ENCODE data around the gene ALOX5.

ALOX5 gene

DNA sequence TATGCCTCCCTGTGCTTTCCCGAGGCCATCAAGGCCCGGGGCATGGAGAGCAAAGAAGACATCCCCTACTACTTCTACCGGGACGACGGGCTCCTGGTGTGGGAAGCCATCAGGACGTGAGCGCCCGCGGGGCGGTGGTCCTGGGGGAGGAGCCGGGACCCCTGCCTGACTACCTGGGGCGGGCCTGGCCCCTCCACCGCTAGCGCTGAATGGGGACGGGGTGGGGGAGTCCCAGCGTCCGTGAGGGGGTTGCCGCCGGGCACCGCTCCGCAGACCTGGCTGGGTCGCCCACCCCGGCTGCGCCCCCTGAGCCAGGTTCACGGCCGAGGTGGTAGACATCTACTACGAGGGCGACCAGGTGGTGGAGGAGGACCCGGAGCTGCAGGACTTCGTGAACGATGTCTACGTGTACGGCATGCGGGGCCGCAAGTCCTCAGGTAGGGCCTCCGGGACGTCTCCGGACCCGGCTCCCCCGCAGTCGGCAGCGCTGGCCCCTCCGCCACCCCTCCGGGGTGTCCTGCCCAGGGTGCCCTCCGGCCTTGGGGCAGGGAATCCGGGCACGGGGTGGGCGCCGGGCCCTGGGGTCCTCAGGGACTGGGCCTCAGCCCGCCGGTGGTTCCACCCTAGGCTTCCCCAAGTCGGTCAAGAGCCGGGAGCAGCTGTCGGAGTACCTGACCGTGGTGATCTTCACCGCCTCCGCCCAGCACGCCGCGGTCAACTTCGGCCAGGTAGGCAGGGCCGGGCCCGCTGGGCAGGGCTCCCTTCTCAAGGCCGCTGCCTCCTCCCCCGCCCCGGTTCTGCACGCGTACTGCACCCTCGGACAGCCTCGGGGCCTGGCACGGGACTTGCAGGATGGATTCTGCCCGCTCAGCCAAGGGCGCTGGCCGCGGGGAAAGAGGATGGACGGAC lies 69.3 kb downstream of the ALOX5 start:
- Histone ChIP-seq H3K4me3 (ENCODE audit: insufficient read depth, low read depth, low read length) (no peak overlapping the region), H3K9me3 (ENCODE audit: control insufficient read depth, low read length) (no peaks in the 10 kb centered on the region), H3K27me3 (ENCODE audit: control insufficient read depth, insufficient read depth, low read length, poor library complexity, severe bottlenecking) (no peaks in the 10 kb centered on the region), H3K36me3 (ENCODE audit: control insufficient read depth, insufficient read depth, low read length) (no peaks in the 10 kb centered on the region), H3K4me1 (ENCODE audit: control insufficient read depth, insufficient read depth, low read length) (no peaks in the 10 kb centered on the region), H3K27ac (ENCODE audit: insufficient read depth, low read depth, low read length, poor library complexity, severe bottlenecking) (no peak overlapping the region)
- WGBS, 2 experiments: 96% methylated on average over 76 of the region's 76 CpGs

DNA sequence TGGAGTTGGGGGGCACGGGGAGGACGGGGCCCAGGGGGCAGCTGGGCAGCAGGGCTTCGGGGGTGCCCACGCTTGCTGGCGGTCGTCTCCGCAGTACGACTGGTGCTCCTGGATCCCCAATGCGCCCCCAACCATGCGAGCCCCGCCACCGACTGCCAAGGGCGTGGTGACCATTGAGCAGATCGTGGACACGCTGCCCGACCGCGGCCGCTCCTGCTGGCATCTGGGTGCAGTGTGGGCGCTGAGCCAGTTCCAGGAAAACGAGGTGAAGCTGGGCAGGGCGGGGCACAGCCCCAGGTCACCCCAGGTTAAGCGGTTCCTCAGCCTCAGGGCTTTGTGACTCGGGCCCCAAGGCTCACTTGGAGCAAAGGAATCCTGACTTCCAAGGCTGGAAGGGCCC lies 70.0 kb downstream of the ALOX5 start:
- no peaks in the 10 kb centered on the region for H3K36me3 ChIP-seq (ENCODE audit: control insufficient read depth, insufficient read depth, low read length)
- no peaks in the 10 kb centered on the region for H3K9me3 ChIP-seq (ENCODE audit: control insufficient read depth, low read length)
- WGBS, 2 experiments: 95 to 97% methylated on average over 24 of the region's 24 CpGs
- no peak overlapping the region for H3K4me3 ChIP-seq (ENCODE audit: insufficient read depth, low read depth, low read length)
- no peaks in the 10 kb centered on the region for H3K4me1 ChIP-seq (ENCODE audit: control insufficient read depth, insufficient read depth, low read length)
- no peak overlapping the region for H3K27ac ChIP-seq (ENCODE audit: insufficient read depth, low read depth, low read length, poor library complexity, severe bottlenecking)
- no peaks in the 10 kb centered on the region for H3K27me3 ChIP-seq (ENCODE audit: control insufficient read depth, insufficient read depth, low read length, poor library complexity, severe bottlenecking)

DNA sequence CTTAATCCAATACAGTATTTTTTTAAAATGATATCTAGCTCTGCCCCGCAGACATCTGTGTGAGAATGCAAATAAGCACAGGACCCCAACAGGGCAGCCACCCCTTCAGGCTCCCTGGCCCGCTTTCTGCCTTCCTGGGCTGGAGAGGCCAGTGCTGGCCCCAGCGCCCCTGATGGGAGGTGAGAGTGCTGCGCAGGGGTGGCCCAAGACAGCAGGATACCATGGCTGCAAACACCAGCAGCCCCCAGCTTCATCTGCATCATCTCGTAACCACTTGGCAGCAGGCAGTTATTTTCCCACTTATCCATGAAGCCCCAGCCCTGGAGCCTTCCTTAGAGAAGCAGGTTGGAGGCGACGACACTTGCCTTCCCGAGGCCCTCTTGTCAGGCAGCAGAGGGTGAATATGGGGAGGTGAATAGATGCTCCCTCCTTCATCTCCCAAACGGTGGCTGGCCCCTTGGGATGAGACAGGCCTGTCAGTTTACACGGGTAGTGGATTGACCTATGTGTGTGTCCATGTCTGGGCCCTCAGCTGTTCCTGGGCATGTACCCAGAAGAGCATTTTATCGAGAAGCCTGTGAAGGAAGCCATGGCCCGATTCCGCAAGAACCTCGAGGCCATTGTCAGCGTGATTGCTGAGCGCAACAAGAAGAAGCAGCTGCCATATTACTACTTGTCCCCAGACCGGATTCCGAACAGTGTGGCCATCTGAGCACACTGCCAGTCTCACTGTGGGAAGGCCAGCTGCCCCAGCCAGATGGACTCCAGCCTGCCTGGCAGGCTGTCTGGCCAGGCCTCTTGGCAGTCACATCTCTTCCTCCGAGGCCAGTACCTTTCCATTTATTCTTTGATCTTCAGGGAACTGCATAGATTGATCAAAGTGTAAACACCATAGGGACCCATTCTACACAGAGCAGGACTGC lies 71.2 kb downstream of the ALOX5 start:
- Histone ChIP-seq H3K36me3 (ENCODE audit: control insufficient read depth, insufficient read depth, low read length) (no peaks in the 10 kb centered on the region), H3K27me3 (ENCODE audit: control insufficient read depth, insufficient read depth, low read length, poor library complexity, severe bottlenecking) (no peaks in the 10 kb centered on the region), H3K9me3 (ENCODE audit: control insufficient read depth, low read length) (no peaks in the 10 kb centered on the region), H3K4me3 (ENCODE audit: insufficient read depth, low read depth, low read length) (no peak overlapping the region), H3K4me1 (ENCODE audit: control insufficient read depth, insufficient read depth, low read length) (no peaks in the 10 kb centered on the region), H3K27ac (ENCODE audit: insufficient read depth, low read depth, low read length, poor library complexity, severe bottlenecking) (no peak overlapping the region)
- WGBS, 2 experiments: 89 to 90% methylated on average over 19 of the region's 19 CpGs

DNA sequence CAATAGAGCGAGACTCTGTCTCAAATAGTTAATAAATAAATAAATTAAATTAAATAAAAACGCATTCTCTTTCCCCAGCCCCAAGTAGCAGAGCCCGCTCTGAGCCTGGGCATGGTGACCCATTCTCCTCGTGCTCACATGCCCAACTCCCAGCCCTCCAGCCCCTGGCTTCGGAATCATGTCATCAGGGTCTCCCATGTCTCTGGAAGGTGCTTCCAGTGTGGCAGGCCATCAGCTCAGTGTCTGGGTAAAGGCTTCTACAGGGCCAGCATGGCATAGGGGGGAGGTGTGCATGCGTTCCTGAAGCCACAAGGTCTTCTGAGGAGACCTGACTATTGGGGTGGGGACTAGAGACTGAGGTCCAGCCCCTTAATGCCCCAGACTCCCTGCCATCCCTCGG lies 72.8 kb downstream of the ALOX5 start:
- H3K27me3 ChIP-seq (ENCODE audit: control insufficient read depth, insufficient read depth, low read length, poor library complexity, severe bottlenecking): no peaks in the 10 kb centered on the region
- no peaks in the 10 kb centered on the region for H3K36me3 ChIP-seq (ENCODE audit: control insufficient read depth, insufficient read depth, low read length)
- H3K9me3 ChIP-seq (ENCODE audit: control insufficient read depth, low read length): no peaks in the 10 kb centered on the region
- no peak overlapping the region for H3K27ac ChIP-seq (ENCODE audit: insufficient read depth, low read depth, low read length, poor library complexity, severe bottlenecking)
- WGBS, 2 experiments: 91 to 92% methylated on average over 6 of the region's 7 CpGs
- no peaks in the 10 kb centered on the region for H3K4me1 ChIP-seq (ENCODE audit: control insufficient read depth, insufficient read depth, low read length)
- no peak overlapping the region for H3K4me3 ChIP-seq (ENCODE audit: insufficient read depth, low read depth, low read length)

DNA sequence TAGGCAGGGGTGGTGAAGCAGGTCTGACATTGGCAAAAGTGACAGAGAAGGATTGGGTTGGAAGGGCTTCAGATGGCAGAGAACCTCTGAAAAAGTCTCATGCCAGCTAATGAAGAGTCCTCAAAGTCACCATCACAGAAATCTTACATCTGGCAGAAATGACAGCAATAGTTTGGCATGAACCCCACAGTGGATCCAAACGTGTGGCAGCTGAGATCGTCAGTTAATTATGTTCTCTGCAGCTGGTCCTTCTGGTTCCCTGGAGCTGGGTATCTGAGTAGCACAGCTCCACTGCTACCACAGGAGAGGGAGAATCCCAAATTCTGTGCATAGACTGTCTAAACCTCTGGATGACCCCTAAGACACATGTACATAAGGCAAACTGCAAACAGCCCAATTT lies 73.4 kb downstream of the ALOX5 start:
- no peaks in the 10 kb centered on the region for H3K4me1 ChIP-seq (ENCODE audit: control insufficient read depth, insufficient read depth, low read length)

DNA sequence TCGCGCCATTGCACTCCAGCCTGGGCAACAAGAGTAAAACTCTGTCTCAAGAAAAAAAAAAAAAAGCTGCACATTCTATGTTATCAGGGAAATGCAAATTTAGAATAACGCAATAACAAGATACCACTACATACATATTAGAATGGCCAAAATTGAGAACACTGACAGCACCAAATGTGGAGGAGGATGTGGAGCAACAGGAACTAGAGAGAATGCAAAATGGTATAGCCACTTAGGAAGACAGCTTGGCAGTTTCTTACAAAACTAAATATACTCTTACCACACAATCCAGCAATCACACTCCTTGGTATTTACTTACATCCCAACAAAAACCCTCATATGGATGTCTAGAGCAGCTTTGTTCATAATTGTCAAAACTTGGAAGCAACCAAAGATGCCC lies 76.8 kb downstream of the ALOX5 start:
- Histone ChIP-seq H3K27ac (ENCODE audit: insufficient read depth, low read depth, low read length, poor library complexity, severe bottlenecking) (no peak overlapping the region), H3K4me3 (ENCODE audit: insufficient read depth, low read depth, low read length) (no peak overlapping the region), H3K9me3 (ENCODE audit: control insufficient read depth, low read length) (no peaks in the 10 kb centered on the region), H3K4me1 (ENCODE audit: control insufficient read depth, insufficient read depth, low read length) (no peaks in the 10 kb centered on the region), H3K27me3 (ENCODE audit: control insufficient read depth, insufficient read depth, low read length, poor library complexity, severe bottlenecking) (no peaks in the 10 kb centered on the region), H3K36me3 (ENCODE audit: control insufficient read depth, insufficient read depth, low read length) (no peaks in the 10 kb centered on the region)
- WGBS, 2 experiments: 97 to 100% methylated on average over 2 to 3 of the region's 3 CpGs

More for the DNA sequence above, 73.4 kb downstream of the ALOX5 start:
- Histone ChIP-seq H3K36me3 (ENCODE audit: control insufficient read depth, insufficient read depth, low read length) (no peaks in the 10 kb centered on the region), H3K4me3 (ENCODE audit: insufficient read depth, low read depth, low read length) (no peak overlapping the region), H3K27me3 (ENCODE audit: control insufficient read depth, insufficient read depth, low read length, poor library complexity, severe bottlenecking) (no peaks in the 10 kb centered on the region), H3K9me3 (ENCODE audit: control insufficient read depth, low read length) (no peaks in the 10 kb centered on the region), H3K27ac (ENCODE audit: insufficient read depth, low read depth, low read length, poor library complexity, severe bottlenecking) (no peak overlapping the region)
- WGBS, 2 experiments: 89 to 95% methylated on average over 2 of the region's 2 CpGs

DNA sequence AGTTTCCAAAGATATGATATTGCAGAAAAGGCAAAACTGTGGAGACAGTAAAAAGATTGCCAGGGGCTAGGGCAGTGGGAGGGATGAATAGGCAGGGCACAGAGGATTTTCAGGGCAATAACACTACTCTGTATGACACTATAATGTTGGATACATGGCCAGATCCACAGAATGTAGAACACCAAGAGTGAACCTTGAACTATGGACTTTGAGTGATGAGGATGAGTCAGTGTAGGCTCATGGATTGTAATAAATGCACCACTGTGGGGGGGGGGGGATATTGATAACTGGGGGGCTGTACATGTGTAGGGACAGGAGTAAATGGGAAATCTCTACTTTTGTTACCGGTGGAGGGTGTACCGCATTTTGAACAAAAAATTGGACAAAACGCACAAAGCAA lies 77.4 kb downstream of the ALOX5 start:
- Histone ChIP-seq H3K27ac (ENCODE audit: insufficient read depth, low read depth, low read length, poor library complexity, severe bottlenecking) (no peak overlapping the region), H3K9me3 (ENCODE audit: control insufficient read depth, low read length) (no peaks in the 10 kb centered on the region), H3K4me1 (ENCODE audit: control insufficient read depth, insufficient read depth, low read length) (no peaks in the 10 kb centered on the region), H3K4me3 (ENCODE audit: insufficient read depth, low read depth, low read length) (no peak overlapping the region), H3K27me3 (ENCODE audit: control insufficient read depth, insufficient read depth, low read length, poor library complexity, severe bottlenecking) (no peaks in the 10 kb centered on the region), H3K36me3 (ENCODE audit: control insufficient read depth, insufficient read depth, low read length) (no peaks in the 10 kb centered on the region)
- WGBS, 2 experiments: 97% methylated on average over 3 of the region's 3 CpGs

DNA sequence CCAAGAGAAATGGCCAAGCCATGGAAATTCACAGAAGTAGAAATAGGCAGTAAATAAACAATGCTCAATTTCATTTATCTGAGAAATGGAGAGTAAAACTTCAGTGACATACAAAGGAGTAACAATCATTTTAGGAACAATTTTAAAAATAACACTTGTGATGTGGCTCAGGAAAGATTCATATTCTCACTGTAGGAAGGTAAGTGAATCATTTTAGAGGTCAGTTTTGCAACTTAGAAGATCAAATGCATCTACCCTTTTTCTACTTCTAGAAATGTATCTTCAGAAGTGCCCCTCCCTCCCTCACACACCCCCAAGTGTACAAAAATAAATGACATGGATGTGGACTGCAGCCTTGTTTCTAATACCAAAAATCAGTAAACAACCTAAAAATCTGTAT lies 78.3 kb downstream of the ALOX5 start:
- no peaks in the 10 kb centered on the region for H3K36me3 ChIP-seq (ENCODE audit: control insufficient read depth, insufficient read depth, low read length)
- no peaks in the 10 kb centered on the region for H3K4me1 ChIP-seq (ENCODE audit: control insufficient read depth, insufficient read depth, low read length)
- H3K4me3 ChIP-seq (ENCODE audit: insufficient read depth, low read depth, low read length): no peak overlapping the region
- no peak overlapping the region for H3K27ac ChIP-seq (ENCODE audit: insufficient read depth, low read depth, low read length, poor library complexity, severe bottlenecking)
- H3K27me3 ChIP-seq (ENCODE audit: control insufficient read depth, insufficient read depth, low read length, poor library complexity, severe bottlenecking): no peaks in the 10 kb centered on the region
- H3K9me3 ChIP-seq (ENCODE audit: control insufficient read depth, low read length): no peaks in the 10 kb centered on the region

DNA sequence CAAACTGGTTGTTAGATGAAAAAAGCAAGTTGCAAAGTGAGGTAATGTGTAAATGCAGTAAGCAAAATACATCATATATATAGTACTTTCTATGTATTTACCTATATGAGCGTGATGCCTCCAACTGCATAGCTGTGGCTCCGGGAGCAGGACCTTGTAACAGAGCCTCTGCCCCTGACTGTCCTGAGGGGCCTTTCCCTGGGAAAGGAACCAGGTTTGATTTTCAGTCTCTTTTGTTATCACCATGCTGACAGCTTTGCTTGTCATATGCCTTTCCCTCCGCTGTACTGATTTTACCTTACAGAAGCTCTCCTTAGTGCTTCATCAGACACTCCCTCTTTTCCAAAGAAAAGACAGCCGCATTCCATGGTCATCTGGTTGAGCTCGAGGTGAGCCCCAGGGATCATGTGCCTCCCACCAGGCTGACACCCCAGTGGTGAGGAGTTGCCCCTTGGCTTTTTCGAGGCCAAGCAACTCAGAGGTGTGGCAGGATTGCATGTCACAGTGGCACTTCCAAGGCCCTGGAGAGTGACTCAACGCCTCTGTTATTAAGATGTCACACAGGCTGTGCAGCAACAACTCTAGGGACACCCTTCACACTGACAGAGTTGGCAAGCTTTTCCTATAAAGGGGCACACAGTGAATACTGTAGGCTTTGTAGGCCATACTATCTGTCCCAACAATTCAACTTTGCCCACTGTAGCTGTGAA lies 78.9 kb downstream of the ALOX5 start:
- no peaks in the 10 kb centered on the region for H3K4me1 ChIP-seq (ENCODE audit: control insufficient read depth, insufficient read depth, low read length)
- no peak overlapping the region for H3K27ac ChIP-seq (ENCODE audit: insufficient read depth, low read depth, low read length, poor library complexity, severe bottlenecking)
- no peaks in the 10 kb centered on the region for H3K36me3 ChIP-seq (ENCODE audit: control insufficient read depth, insufficient read depth, low read length)
- no peaks in the 10 kb centered on the region for H3K9me3 ChIP-seq (ENCODE audit: control insufficient read depth, low read length)
- H3K4me3 ChIP-seq (ENCODE audit: insufficient read depth, low read depth, low read length): no peak overlapping the region
- no peaks in the 10 kb centered on the region for H3K27me3 ChIP-seq (ENCODE audit: control insufficient read depth, insufficient read depth, low read length, poor library complexity, severe bottlenecking)
- 86 to 87% methylated on average over 7 of the region's 7 CpGs for WGBS, 2 experiments

Measured in ectodermal cell (in vitro differentiated cells).